GM19099 (cell line): ENCODE results near the gene NETO1.

ENCODE experiments used
- POLR2A ChIP-seq: IDR thresholded peaks from 3 replicates; pipeline ENCODE4 v1.6.1; 2011; ENCODE audit warnings: low read depth; ENCODE audit not compliant: insufficient read length; ENCODE audit errors: extremely low read depth

The NETO1 gene

GRCh38 chr18:72820571-72820970, 47.2 kb downstream of the NETO1 start:
- TF ChIP-seq POLR2A, result no peak

- no peak for TF ChIP-seq POLR2A
Observed at GRCh38 chr18:72819050-72819449, 48.7 kb downstream of the NETO1 start.

- no peak for TF ChIP-seq POLR2A
Observed at GRCh38 chr18:72811047-72811446, 56.7 kb downstream of the NETO1 start.

GRCh38 chr18:72808680-72809079, 59.1 kb downstream of the NETO1 start:
- no peak for TF ChIP-seq POLR2A

GRCh38 chr18:72799106-72799505, 68.7 kb downstream of the NETO1 start:
- TF ChIP-seq POLR2A, result no peak

GRCh38 chr18:72783530-72783929, 84.3 kb downstream of the NETO1 start:
- no peak for TF ChIP-seq POLR2A

GRCh38 chr18:72774914-72775313, 92.9 kb downstream of the NETO1 start:
- TF ChIP-seq POLR2A, result no peak

- TF ChIP-seq POLR2A, result no peak
Observed at GRCh38 chr18:72772916-72773315, 94.9 kb downstream of the NETO1 start.

GRCh38 chr18:72768681-72769229, 99.0 kb downstream of the NETO1 start:
- no peak for TF ChIP-seq POLR2A

GRCh38 chr18:72762515-72763122, 105.2 kb downstream of the NETO1 start:
- no peak for TF ChIP-seq POLR2A

- no peak for TF ChIP-seq POLR2A
Observed at GRCh38 chr18:72752220-72752619, 115.6 kb downstream of the NETO1 start.

- TF ChIP-seq POLR2A, result no peak
Observed at GRCh38 chr18:72742002-72742401, 125.8 kb downstream of the NETO1 start.

- no peak for TF ChIP-seq POLR2A
Observed at GRCh38 chr18:72738136-72738535, 129.7 kb downstream of the NETO1 start.

GRCh38 chr18:72727776-72728175, 140.0 kb downstream of the NETO1 start:
- TF ChIP-seq POLR2A, result no peak

- no peak for TF ChIP-seq POLR2A
Observed at GRCh38 chr18:72727038-72727655, 140.6 kb downstream of the NETO1 start.

- TF ChIP-seq POLR2A, result no peak
Observed at GRCh38 chr18:72726201-72726600, 141.6 kb downstream of the NETO1 start.
